Thyroid gland (tissue), 4 donors: Measurements from ENCODE around the gene ZC3H8.

ENCODE experiments used
- POLR2A ChIP-seq, 2 donors: fragments of 450-650 bp; IDR thresholded peaks; one replicate each; pipeline ENCODE4 v1.6.1; 2017; ENCODE audit warnings: antibody characterized with exemption in 2 of 2, mild to moderate bottlenecking in 2 of 2, moderate library complexity in 1 of 2
- TF ChIP-seq, protein P1 (sequence below), 6 experiments: fragments of 200-600 bp in 3 of 6; fragments of 450-650 bp in 3 of 6; sonication (generic) in 3 of 6; IDR thresholded peaks; one replicate each; pipeline ENCODE4 v1.5.1; 2016 to 2019; ENCODE audit warnings: antibody characterized with exemption in 6 of 6, mild to moderate bottlenecking in 2 of 6, inconsistent platforms in 1 of 6, moderate library complexity in 1 of 6

DNA sequence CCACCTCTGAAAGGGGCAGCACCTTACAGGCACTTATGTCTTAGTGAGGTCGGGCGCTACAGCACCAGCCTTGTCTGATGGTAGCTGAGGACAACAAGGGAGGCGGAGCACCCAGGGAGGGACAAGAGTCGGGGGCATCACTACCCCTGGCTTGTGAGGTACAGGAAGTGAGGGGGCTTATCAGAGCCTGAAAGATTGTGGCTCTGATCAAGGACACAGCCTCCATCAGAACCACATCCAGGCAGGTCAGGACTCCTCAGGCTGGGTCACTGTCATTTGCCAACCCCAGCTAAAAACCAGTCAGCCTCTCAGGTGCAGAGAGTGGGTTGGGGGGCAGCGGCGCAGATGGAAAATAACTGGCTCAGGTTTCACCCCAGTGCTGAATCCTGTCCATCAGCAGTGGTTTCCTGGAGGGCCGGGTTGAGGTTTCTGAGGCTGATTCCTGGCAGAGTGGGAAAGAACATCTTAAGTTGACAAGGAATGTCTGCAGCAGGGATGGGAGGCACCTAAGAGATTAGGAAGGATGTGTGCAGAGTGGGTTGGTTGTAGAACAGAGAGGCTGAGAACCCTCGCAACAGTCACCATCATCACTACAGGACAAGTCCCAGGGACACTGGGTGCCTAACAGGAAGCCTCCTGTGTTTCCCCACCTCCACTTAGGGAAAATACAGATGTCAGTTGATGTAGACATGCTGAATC is 71.4 kb downstream of the ZC3H8 start:
- TF ChIP-seq, protein P1, sequence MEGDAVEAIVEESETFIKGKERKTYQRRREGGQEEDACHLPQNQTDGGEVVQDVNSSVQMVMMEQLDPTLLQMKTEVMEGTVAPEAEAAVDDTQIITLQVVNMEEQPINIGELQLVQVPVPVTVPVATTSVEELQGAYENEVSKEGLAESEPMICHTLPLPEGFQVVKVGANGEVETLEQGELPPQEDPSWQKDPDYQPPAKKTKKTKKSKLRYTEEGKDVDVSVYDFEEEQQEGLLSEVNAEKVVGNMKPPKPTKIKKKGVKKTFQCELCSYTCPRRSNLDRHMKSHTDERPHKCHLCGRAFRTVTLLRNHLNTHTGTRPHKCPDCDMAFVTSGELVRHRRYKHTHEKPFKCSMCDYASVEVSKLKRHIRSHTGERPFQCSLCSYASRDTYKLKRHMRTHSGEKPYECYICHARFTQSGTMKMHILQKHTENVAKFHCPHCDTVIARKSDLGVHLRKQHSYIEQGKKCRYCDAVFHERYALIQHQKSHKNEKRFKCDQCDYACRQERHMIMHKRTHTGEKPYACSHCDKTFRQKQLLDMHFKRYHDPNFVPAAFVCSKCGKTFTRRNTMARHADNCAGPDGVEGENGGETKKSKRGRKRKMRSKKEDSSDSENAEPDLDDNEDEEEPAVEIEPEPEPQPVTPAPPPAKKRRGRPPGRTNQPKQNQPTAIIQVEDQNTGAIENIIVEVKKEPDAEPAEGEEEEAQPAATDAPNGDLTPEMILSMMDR (IDR thresholded peaks at IDR 0.05), result no peak
- no peak for TF ChIP-seq POLR2A (IDR thresholded peaks at IDR 0.05)
